C4-2B (cell line): ENCODE data around the gene TREX2.

Experiments
- H3K27ac ChIP-seq: fragments of 450-650 bp; 2 replicates; pipeline ENCODE4 v1.5.1; 2017
- ZFX ChIP-seq: fragments of 450-650 bp; IDR thresholded peaks from 2 replicates; pipeline ENCODE4 v1.6.1; 2017
- TF ChIP-seq, protein P1 (sequence below): fragments of 450-650 bp; conservative IDR thresholded peaks from 2 replicates; pipeline ENCODE4 v1.5.1; 2017; ENCODE audit warnings: mild to moderate bottlenecking

TREX2 gene

DNA sequence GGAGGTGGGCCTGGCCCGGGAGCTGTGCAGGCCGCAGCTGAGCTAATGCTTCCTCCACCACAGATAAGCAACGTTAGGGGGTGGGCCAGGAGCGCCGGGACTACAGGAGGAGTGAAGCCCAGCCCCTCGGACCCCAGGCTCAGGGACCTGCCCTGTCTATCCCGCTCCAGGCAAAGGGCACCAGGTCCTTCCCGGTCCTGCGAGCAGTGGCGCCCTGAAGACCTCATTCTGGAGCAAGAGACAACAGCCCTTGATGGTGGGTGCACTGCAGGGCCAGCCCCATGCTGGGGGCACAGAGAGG is 730 bp upstream of the TREX2 start:
- TF ChIP-seq, protein P1, sequence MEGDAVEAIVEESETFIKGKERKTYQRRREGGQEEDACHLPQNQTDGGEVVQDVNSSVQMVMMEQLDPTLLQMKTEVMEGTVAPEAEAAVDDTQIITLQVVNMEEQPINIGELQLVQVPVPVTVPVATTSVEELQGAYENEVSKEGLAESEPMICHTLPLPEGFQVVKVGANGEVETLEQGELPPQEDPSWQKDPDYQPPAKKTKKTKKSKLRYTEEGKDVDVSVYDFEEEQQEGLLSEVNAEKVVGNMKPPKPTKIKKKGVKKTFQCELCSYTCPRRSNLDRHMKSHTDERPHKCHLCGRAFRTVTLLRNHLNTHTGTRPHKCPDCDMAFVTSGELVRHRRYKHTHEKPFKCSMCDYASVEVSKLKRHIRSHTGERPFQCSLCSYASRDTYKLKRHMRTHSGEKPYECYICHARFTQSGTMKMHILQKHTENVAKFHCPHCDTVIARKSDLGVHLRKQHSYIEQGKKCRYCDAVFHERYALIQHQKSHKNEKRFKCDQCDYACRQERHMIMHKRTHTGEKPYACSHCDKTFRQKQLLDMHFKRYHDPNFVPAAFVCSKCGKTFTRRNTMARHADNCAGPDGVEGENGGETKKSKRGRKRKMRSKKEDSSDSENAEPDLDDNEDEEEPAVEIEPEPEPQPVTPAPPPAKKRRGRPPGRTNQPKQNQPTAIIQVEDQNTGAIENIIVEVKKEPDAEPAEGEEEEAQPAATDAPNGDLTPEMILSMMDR = no peak
- TF ChIP-seq ZFX = no peak

GRCh38 chrX:153445106-153445855 is 575 bp downstream of the TREX2 start:
- TF ChIP-seq, protein P1 = no peak
- no peak for TF ChIP-seq ZFX

More for the DNA sequence above, 730 bp upstream of the TREX2 start:
- H3K27ac ChIP-seq = no peak overlapping the region

DNA sequence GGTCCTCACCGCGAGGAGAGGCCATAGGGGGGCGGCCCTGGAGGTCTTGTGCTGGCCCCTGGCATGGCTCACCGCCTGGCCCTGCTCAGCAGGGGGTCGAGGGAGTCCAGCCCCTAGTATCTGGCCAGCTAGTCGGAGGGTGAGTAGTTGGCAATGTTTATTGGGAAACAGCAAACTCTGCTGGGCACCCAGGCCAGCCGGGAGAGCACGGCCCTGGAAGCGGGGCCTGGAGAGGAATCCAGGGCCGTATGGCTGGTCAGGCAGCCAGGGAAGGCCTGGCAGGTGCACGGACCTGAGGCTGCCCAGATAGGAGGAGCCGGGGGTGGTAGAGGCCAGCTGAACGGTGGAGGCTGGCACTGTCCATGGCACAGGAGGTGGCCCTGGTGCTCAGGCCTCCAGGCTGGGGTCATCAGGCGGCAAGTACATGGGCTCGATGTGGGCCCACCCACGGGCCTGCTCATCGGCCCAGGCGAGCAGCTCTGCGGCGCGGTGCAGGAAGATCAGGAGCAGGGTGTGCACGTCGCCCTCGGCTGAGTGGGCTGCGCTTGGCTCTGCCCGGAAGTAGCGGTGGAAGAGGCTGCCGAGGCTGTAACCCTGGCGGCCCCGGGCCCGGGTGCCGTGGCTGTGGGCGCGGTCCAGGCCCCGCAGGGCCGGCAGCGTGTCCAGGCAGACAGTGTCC is 1.4 kb downstream of the TREX2 start:
- no peak overlapping the region for H3K27ac ChIP-seq
- TF ChIP-seq, protein P1 = no peak
- no peak for TF ChIP-seq ZFX

More at GRCh38 chrX:153445106-153445855, 575 bp downstream of the TREX2 start:
- no peak overlapping the region for H3K27ac ChIP-seq

- TF ChIP-seq, protein P1 = no peak
- TF ChIP-seq ZFX = no peak
- no peak overlapping the region for H3K27ac ChIP-seq
These were observed 2.2 kb downstream of the TREX2 start for GRCh38 chrX:153443476-153444332.

- no peak overlapping the region for H3K27ac ChIP-seq
- no peak for TF ChIP-seq ZFX
- TF ChIP-seq, protein P1 = no peak
These were observed 3.4 kb downstream of the TREX2 start for GRCh38 chrX:153442463-153442862.

DNA sequence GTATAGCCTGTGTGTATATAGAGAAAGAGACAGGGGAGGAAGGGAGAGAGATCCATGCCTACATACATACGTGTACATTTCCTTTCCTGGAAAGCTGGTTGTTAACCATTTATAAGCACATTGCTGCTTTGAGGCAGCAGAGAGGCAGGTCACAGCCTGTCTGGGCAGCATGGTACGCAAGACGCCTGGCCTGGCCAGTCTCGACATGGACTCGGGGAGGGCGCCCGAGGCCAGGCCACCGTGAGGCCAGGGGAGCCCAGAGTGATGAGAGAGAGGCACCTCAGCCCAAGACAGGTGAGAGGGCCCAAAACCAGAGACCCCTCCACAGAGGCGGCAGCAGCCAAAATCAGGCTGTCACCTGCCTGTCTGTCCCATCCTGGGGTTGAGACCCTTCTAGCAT is 3.9 kb downstream of the TREX2 start:
- TF ChIP-seq ZFX = no peak
- TF ChIP-seq, protein P1 = no peak
- H3K27ac ChIP-seq = no peak overlapping the region

DNA sequence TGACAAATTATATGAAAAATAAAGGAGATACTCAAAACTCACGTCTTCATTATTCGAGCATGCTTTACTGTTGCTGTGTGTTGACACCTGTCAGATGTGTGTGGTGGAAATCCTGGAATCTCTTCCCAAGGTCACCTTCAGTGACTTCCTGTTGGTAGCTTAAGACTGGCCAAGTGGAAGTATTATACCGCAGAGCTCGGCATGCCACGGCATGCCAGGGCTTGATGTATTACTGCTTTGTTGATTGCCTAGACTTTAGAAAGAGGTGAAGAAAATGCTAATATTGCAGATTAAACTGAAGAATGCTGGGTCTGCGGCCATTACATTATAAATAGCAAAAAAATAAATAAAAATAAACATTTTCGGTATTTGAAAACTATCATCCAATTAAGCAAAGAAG is 4.6 kb downstream of the TREX2 start:
- no peak overlapping the region for H3K27ac ChIP-seq
- TF ChIP-seq ZFX = no peak
- TF ChIP-seq, protein P1 = no peak
